HepG2 (cell line): ENCODE results near the gene SUCLG2. TPM values are rescaled to one million over a fixed set of nuclear protein-coding genes. Genes with fewer than 3 reads are reported as not detected.
A peak's percentile ranks its signal among the peaks of the same experiment; 100 is the strongest.

ENCODE experiments used
- BCL6 ChIP-seq: IDR thresholded peaks from 2 replicates; pipeline ENCODE4 v1.6.1; 2016; ENCODE audit warnings: missing genetic modification reagents, missing compliant biosample characterization
- CREB1 ChIP-seq, 2 experiments: fragments of 450-650 bp in 1 of 2; IDR thresholded peaks; 2 replicates each; pipeline ENCODE4 v1.6.1; 2016 to 2017; ENCODE audit warnings: control low read depth in 1 of 2, mild to moderate bottlenecking in 1 of 2, missing compliant biosample characterization in 1 of 2, missing genetic modification characterization in 1 of 2
- ELF3 ChIP-seq: IDR thresholded peaks from 2 replicates; pipeline ENCODE4 v1.6.1; 2016; ENCODE audit warnings: missing genetic modification reagents, missing compliant biosample characterization
- FOXO4 ChIP-seq: sonication (generic); formaldehyde crosslinking; conservative IDR thresholded peaks from 2 replicates; pipeline ENCODE4 v1.8.1; 2023; ENCODE audit warnings: missing genetic modification reagents
- HBP1 ChIP-seq: IDR thresholded peaks from 2 replicates; pipeline ENCODE4 v1.6.1; 2016; ENCODE audit warnings: low read depth, control low read depth
- HNF4A ChIP-seq: sonication (generic); formaldehyde crosslinking; IDR thresholded peaks from 2 replicates; pipeline ENCODE4 v1.4.0; 2020; ENCODE audit warnings: missing genetic modification reagents
- HOXD1 ChIP-seq: sonication (generic); formaldehyde crosslinking; IDR thresholded peaks from 2 replicates; pipeline ENCODE4 v1.5.0; 2020; ENCODE audit warnings: missing genetic modification reagents
- IKZF4 ChIP-seq: sonication (generic); formaldehyde crosslinking; IDR thresholded peaks from 2 replicates; pipeline ENCODE4 v1.5.1; 2020; ENCODE audit warnings: borderline replicate concordance, mild to moderate bottlenecking, low read depth, missing genetic modification reagents; ENCODE audit errors: not compliant biosample characterization
- ISL2 ChIP-seq: sonication (generic); formaldehyde crosslinking; IDR thresholded peaks from 2 replicates; pipeline ENCODE4 v1.5.0; 2020; ENCODE audit warnings: missing genetic modification reagents
- LCORL ChIP-seq, 2 experiments: fragments of 450-650 bp in 1 of 2; sonication (generic) in 1 of 2; formaldehyde crosslinking in 1 of 2; IDR thresholded peaks; 2 replicates each; pipeline versions ENCODE4 v1.5.0 to v1.6.1; 2017 to 2020; ENCODE audit warnings: antibody characterized with exemption in 1 of 2, missing genetic modification reagents in 1 of 2
- MLLT10 ChIP-seq: sonication (generic); formaldehyde crosslinking; IDR thresholded peaks from 2 replicates; pipeline ENCODE4 v1.4.0; 2020; ENCODE audit warnings: missing genetic modification reagents
- NCOA2 ChIP-seq: sonication (generic); formaldehyde crosslinking; IDR thresholded peaks from 2 replicates; pipeline ENCODE4 v1.8.0; 2022; ENCODE audit warnings: inconsistent platforms
- NFE2L2 ChIP-seq: fragments of 150-350 bp; IDR thresholded peaks from 2 replicates; pipeline ENCODE4 v1.6.1; 2014; ENCODE audit warnings: low read length
- NPAS2 ChIP-seq: sonication (generic); formaldehyde crosslinking; IDR thresholded peaks from 2 replicates; pipeline ENCODE4 v1.8.0; 2022; ENCODE audit warnings: mild to moderate bottlenecking, missing genetic modification reagents, borderline replicate concordance
- PAWR ChIP-seq: sonication (generic); formaldehyde crosslinking; IDR thresholded peaks from 2 replicates; pipeline ENCODE4 v1.4.0; 2020; ENCODE audit warnings: missing genetic modification reagents, mild to moderate bottlenecking, borderline replicate concordance
- PRDM10 ChIP-seq: sonication (generic); formaldehyde crosslinking; IDR thresholded peaks from 2 replicates; pipeline ENCODE4 v1.4.0; 2020; ENCODE audit warnings: low read depth, missing genetic modification reagents
- SALL2 ChIP-seq: sonication (generic); formaldehyde crosslinking; IDR thresholded peaks from 2 replicates; pipeline ENCODE4 v1.8.1; 2023; ENCODE audit warnings: mild to moderate bottlenecking, missing genetic modification reagents, inconsistent platforms
- U2AF2 ChIP-seq: fragments of 200-400 bp; formaldehyde crosslinking; IDR thresholded peaks from 2 replicates; pipeline ENCODE4 v1.6.1; 2017; ENCODE audit warnings: low read depth, mild to moderate bottlenecking, low read length
- ZFP36L1 ChIP-seq: sonication (generic); formaldehyde crosslinking; IDR thresholded peaks from 2 replicates; pipeline ENCODE4 v1.8.0; 2022; ENCODE audit warnings: mild to moderate bottlenecking, missing genetic modification reagents, moderate library complexity
- ZKSCAN5 ChIP-seq: sonication (generic); formaldehyde crosslinking; IDR thresholded peaks from 2 replicates; pipeline ENCODE4 v1.5.1; 2020; ENCODE audit warnings: mild to moderate bottlenecking, missing genetic modification reagents
- ZKSCAN8 ChIP-seq: IDR thresholded peaks from 2 replicates; pipeline ENCODE4 v1.6.1; 2016; ENCODE audit warnings: borderline replicate concordance, missing genetic modification reagents, missing compliant biosample characterization
- ZNF296 ChIP-seq: sonication (generic); formaldehyde crosslinking; conservative IDR thresholded peaks from 2 replicates; pipeline ENCODE4 v1.5.0; 2020; ENCODE audit warnings: mild to moderate bottlenecking, missing genetic modification reagents
- ZNF766 ChIP-seq: sonication (generic); formaldehyde crosslinking; IDR thresholded peaks from 2 replicates; pipeline ENCODE4 v1.5.0; 2020; ENCODE audit warnings: missing genetic modification reagents, borderline replicate concordance
- ZZZ3 ChIP-seq: sonication (generic); formaldehyde crosslinking; IDR thresholded peaks from 2 replicates; pipeline ENCODE4 v1.4.0; 2020; ENCODE audit warnings: missing genetic modification reagents, mild to moderate bottlenecking, borderline replicate concordance
- polyA plus RNA-seq, 8 experiments: library from polyadenylated mRNA; depleted of rRNA in 3 of 8; stranded (reverse) in 7 of 8; unstranded in 1 of 8; fragments of >200 nt; fragmentation: Illumina TruSeq in 4 of 8; extraction: Trizol in 4 of 8; gene quantifications; 2 replicates each; pipeline versions ENCODE4 v1.2.1 to v1.2.3, GENCODE V29; 2011 to 2016; ENCODE audit warnings: low read depth in 4 of 8, missing spikeins in 1 of 8, mixed read lengths in 1 of 8; ENCODE audit not compliant: insufficient read depth in 1 of 8
- total RNA-seq, 5 experiments: library from RNA; depleted of rRNA; stranded (reverse); fragments of >200 nt; fragmentation: Illumina TruSeq; extraction: Trizol; gene quantifications; 2 replicates each; pipeline ENCODE4 v1.2.3, GENCODE V29; 2016; ENCODE audit warnings: low read depth in 1 of 5

The SUCLG2 gene
- total and polyA plus RNA-seq, 2 of the 13 experiments (the other 11 are each of a cell fraction or from before 2014, with no cell fraction given) = 21.4 to 64.9 TPM

GRCh38 chr3:67561667-67562394 is 92.6 kb downstream of the SUCLG2 start (continued):
- no peak for TF ChIP-seq HBP1 (CRISPR knock-in tag)
- TF ChIP-seq ZNF766 (CRISPR knock-in tag) = no peak
- TF ChIP-seq ZZZ3 (CRISPR knock-in tag) = no peak
- no peak for TF ChIP-seq U2AF2
- peak; percentile 41; the same call in 1 of the 2 replicates for TF ChIP-seq ISL2 (CRISPR knock-in tag)
- TF ChIP-seq ZKSCAN5 (CRISPR knock-in tag) = no peak
- no peak for TF ChIP-seq ZNF296 (CRISPR knock-in tag)
- TF ChIP-seq ZKSCAN8 (CRISPR knock-in tag) = no peak
- no peak for TF ChIP-seq MLLT10 (CRISPR knock-in tag)
- no peak for TF ChIP-seq FOXO4
- TF ChIP-seq HNF4A (CRISPR knock-in tag) = peak; percentile 66
- TF ChIP-seq BCL6 (CRISPR knock-in tag) = 0 out of 2 replicates have a peak, but pooled peaks have one; percentile 17
- no peak for TF ChIP-seq HOXD1 (CRISPR knock-in tag)
- no peak for TF ChIP-seq ELF3 (CRISPR knock-in tag)
- TF ChIP-seq ZFP36L1 (CRISPR knock-in tag) = no peak
- TF ChIP-seq PAWR = no peak
- TF ChIP-seq LCORL (IDR thresholded peaks at IDR 0.05) = no peak
- TF ChIP-seq LCORL (CRISPR knock-in tag; IDR thresholded peaks at IDR 0.05) = no peak
- no peak for TF ChIP-seq PRDM10 (CRISPR knock-in tag)
- no peak for TF ChIP-seq NFE2L2
- no peak for TF ChIP-seq IKZF4 (CRISPR knock-in tag)
- TF ChIP-seq CREB1 (IDR thresholded peaks at IDR 0.05) = no peak
- TF ChIP-seq CREB1 (CRISPR knock-in tag; IDR thresholded peaks at IDR 0.05) = no peak
- TF ChIP-seq NCOA2 (CRISPR knock-in tag) = 0 out of 2 replicates have a peak, but pooled peaks have one; percentile 17
- TF ChIP-seq SALL2 (CRISPR knock-in tag) = no peak
- no peak for TF ChIP-seq NPAS2 (CRISPR knock-in tag)
